ENCODE data around the gene PHLDB1.
"Not testable (repeated sequence)": the region's sequence is repeated elsewhere in the genome, so short reads cannot be mapped to it uniquely, and the experiment has no call there.

Gene PHLDB1

DNA sequence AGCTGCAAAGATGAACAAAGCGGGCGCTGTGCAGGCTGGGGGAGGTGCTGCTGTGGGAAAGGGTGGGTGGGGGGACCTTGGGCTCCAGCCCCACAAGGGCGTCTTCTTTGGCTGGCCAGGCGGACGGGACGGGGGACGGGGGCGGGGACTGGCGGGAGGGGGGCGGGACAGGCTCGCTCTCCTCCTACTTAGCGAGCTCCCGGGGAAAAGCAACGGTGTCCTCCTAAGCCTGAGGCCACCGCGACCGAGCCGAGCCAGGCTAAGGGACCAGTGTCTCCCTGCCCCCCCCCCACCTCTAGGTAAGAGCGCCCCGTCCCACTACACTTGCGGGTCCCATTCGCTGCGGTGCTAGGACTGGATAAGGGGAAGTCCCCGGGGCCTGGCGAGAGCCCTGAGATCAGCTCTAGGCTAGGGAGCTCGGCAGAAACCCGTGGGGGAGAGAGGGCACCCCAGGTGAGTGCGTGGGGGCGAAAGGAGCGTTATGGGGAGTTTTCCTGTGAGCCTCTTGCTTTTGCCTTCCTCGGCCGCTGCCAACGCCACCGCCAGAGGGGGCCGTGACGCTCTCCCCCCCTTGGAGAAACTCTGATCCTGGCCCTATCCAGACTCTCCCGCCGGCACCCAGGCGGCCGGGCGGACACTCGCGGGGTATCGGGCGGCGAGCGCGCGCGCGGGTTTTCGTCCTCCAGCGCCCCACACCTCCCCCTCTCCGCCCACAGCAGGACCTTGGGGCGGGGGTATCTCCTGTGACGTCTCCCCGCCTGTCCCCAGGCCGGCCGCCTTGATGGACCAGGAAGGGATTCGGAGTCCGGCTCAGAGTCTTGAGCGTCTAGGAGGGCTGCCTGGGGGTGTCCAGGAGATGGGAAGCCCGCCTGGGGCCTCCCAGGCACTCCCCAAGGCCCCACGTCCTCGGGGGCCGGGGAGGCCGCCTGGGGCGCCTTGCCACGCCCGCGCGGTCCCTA lies at the start of gene PHLDB1:
Gene PHLDB1 (plus strand): TSS at position 215 of the 959 bp plus-strand sequence. CDS start 6,222 bp downstream, outside the sequence.
- DNase-seq (ENCODE audit: low spot score) = peak; percentile 68

DNA sequence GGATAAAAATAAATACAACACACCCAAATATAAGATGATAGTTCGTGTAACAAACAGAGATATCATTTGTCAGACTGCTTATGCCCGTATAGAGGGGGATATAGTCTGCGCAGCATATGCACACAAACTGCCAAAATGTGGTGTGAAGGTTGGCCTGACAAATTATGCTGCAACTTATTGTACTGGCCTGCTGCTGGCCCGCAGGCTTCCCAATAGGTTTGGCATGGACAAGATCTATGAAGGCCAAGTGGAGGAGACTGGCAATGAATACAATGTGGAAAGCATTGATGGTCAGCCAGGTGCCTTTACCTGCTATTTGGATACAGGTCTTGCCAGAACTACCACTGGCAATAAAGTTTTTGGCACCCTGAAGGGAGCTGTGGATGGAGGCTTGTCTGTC lies 46.6 kb upstream of the PHLDB1 start:
- DNase-seq (ENCODE audit: low spot score) = no peak

DNA sequence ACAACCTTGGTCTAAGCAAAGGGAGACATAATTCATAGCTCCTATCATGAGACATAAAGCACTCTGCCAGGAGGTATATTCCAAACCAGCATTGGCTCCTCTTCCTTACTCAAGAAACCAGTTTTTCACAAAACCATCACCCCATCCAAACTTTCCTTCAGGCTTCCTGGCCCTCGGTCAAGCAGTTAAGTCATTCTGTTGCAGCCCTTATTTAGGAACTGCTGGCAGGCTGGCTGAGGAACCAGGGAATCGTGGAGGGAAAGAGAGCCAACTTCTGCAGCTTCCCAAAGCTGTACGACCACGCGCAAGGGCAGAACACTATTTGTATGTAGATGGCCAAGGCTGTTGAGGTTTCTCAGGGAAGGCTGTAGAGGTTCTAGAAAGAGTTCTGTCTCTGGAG lies 42.4 kb upstream of the PHLDB1 start:
- peak; percentile 36 for DNase-seq (ENCODE audit: low spot score)

DNA sequence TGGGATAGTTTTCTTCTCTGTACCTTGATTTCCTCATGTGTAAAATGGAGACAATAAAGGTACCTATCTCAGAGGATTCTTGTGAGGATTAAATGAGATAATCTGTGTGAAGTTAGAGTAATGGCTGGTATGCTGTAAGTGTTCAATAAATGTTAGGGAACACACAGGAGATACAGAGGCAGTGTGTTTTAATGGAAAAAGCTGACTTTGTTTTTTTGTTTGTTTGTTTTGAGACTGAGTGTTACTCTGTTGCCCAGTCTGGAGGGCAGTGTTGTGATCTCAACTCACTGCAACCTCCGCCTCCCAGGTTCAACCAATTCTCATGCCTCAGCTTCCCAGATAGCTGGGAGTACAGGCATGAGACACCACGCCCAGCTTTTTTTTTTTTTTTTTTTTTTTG lies 37.7 kb upstream of the PHLDB1 start:
- no peak for DNase-seq (ENCODE audit: low spot score)

DNA sequence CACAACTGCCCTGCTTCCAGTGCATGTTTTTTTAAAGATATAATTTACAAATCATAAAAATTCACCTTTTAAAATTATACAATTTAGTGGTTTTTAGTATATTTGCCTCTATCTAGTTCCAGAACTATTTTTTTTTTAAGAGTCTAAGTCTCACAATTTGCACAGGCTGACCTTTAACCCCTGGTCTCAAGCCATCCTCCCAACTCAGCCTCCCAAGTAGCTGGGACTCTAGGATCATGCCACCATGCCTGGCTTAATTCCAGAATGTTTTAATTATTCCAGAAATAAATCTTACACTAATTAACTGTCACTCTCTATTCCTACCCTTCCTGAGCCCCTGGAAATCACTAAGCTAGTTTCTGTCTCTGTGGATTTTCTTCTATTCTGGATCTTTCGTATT lies 36.6 kb upstream of the PHLDB1 start:
- no peak for DNase-seq (ENCODE audit: low spot score)

DNA sequence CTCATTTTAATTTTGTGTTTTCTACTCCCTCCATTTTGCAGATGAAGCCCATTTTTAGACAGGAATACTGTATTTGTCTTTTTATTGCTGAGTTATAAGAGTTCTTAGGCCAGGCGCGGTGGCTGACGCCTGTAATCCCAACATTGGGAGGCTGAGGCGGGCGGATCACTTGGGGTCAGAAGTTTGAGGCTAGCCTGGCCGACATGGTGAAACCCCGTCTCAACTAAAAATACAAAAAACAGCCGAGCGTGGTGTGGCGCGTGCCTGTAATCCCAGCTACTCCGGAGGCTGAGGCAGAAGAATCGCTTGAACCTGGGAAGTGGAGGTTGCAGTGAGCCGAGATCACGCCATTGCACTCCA lies 35.7 kb upstream of the PHLDB1 start:
- DNase-seq (ENCODE audit: low spot score) = not testable (repeated sequence)

DNA sequence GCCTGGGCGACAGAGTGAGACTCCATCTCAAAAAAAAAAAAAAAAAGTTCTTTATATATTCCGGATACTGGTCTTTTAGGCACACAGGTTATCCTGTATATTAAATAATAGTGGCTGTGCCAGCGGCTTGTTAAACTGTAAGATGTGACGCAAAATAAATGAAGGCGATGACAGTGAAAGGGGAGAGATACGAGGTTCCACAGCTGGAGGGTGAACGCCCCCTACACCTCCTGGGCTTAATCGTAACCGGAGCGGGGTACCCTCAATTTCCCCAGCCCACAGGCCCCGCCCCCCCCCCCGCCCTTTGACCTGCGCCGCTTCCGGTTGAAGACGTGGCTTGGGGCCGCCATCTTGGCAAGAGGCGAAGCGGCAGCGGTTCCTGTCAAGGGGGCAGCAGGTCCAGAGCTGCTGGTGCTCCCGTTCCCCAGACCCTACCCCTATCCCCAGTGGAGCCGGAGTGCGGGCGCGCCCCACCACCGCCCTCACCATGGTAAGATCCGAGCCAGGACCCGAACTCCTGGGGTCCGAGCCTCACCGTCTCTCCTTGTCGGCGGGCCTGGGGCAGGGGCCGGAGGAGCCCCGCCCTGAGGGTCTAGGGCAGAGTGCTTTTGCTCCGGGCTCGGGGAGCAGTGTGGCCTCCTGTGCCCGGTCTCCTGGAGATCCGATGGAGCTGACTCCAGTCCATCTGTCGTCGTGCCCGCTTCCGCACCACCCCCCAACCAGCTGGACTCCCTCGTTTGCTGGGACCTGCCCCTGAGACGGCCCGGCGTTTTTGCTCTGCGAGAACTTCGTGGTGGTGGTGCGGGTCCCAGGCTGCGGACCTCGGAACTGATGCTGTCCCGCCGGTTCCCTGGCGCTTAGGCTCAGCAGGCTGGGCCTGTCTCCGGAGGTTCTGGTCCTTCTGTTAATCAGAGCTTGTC lies 35.1 kb upstream of the PHLDB1 start, which contains the start of gene ARCN1:
Gene ARCN1 (plus strand): TSS at position 349 of the 920 bp plus-strand sequence. CDS start 139 bp downstream, at position 488.
- DNase-seq (ENCODE audit: low spot score) = peak; percentile 88

DNA sequence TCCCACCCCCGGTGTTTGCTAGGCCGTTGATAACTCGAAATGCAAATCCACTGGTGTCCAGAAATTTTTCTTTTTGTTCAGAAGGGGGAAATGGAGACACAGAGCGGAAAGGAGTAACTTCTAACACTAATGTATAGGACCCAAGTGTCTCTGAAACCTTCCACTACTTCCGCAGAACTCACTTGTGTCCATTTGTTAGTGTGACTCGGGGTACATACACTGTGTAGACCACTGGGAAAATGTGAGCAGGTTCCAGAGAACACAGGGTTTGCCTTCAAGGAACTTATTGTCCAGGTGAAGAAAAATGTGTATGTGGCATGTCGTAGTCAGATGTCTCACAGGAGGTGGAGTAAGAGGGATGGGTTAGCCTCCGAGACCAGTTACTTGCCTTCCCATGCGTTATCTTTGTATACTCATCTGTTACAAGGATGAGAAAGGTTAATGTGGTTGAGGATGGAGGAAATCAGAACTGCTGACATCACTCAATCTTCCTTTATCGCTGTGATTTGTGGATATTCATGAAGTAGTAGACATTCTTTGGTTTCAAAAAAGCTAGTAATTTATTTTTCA lies 34.3 kb upstream of the PHLDB1 start:
- DNase-seq (ENCODE audit: low spot score) = peak; percentile 42

DNA sequence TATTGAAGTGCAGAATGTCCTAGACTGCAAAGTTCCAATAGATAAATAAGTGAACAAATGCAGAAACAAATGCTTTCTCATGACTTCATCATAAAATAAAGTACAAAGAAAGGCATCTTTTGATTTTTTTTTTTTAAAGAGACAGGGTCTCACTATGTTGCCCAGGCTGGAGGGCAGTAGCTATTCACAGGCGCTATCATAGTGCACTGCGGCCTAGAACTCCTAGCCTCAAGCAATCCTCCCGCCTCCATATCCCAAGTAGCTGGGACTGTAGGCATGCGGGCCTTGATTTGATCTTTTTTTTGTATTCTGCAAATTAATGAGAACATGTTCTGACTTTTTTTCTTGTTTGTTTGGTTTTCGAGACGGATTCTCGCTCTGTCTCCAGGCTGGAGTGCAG lies 32.8 kb upstream of the PHLDB1 start:
- no peak for DNase-seq (ENCODE audit: low spot score)

DNA sequence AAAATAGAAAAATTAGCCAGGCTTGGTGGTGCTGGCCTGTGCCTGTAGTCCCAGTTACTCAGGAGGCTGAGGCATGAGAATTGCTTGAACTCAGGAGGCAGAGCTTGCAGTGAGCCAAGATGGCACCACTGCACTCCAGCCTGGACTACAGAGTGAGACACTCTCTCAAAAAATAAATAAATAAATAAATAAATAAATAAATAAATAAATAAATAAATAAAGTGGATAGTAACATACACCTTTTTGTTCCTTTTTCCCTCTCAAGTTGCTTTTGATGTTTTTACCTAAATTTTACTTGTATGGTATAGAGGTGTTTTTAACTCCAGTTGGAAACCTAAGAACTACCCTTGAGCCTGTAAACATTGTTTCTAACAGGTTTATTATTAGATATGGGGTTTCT lies 29.4 kb upstream of the PHLDB1 start:
- DNase-seq (ENCODE audit: low spot score) = not testable (repeated sequence)

DNA sequence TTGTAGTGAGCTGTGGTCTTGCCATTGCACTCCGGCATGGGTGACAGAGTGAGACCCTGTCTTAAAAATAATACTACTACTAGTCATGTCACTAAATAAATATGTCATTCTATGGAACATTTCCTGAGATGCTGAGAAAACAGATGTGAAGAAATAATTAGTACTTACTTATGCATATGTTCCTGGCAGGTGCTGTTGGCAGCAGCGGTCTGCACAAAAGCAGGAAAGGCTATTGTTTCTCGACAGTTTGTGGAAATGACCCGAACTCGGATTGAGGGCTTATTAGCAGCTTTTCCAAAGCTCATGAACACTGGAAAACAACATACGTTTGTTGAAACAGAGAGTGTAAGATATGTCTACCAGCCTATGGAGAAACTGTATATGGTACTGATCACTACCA lies 26.4 kb upstream of the PHLDB1 start:
- DNase-seq (ENCODE audit: low spot score) = no peak

DNA sequence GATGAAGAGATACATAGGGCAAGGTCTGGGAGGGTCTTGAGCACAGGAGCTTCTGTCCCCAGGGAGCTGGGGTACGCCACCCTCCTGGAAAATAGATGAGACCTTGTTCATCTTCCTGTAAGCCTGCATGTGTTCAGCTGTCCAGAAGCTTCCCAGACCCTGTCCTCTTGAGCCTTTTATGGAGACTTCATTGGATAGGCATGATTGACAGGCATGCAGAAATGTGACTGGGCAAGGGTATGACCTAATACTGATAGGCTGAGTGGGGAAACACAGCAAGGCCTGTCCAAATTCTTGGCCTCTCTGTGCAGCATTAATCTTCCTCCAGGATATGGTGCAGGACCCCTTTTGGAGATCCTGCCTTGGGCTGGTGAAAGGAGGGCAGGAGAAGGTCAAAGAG lies 19.5 kb upstream of the PHLDB1 start:
- DNase-seq (ENCODE audit: low spot score) = no peak

DNA sequence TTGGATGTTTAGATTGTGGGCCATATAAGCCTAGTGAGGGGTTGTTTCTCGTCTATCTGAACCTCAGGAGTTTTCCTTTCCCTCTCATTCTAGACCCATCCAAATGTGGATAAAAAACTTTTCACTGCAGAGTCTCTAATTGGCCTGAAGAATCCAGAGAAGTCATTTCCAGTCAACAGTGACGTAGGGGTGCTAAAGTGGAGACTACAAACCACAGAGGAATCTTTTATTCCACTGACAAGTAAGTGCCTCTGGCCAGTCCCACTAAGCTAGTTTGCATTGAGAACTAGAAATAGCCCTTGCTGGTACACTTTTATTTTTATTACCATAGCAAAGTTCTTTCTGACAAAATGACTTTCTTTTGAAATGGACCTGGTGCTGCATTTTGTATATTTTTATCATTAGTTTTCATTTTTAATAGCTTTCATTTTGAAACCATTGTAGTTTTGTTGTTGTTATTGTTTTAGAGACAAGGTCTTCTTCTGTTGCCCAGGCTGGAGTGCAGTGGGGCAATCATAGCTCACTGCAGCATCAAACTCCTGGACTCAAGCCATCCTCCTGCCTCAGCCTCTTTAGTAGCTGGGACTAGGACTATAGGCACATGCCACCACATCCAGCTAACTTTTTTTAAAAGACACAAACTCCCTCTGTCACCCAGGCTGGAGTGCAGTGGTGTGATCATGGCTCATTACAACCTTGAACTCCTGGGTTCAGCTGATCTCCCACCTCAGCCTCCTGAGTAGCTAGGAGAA lies 14.6 kb upstream of the PHLDB1 start:
- DNase-seq (ENCODE audit: low spot score) = peak; percentile 68

DNA sequence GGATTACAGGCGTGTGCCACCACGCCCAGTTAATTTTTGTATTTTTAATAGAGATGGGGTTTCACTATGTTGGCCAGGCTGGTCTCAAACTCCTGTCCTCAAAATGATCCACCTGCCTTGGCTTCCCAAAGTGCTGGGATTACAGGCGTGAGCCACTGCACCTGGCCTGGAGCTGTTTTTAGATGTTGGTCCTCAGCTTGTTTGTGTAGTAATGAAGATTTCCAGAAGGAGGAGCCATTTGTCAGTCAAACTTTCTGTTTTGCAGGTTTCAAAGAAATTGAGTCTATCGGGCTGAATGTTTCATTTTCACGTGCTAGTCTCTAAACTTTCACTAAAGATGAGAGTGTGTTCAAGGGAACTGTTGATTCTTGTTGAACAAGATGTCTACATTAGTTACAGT lies 12.4 kb upstream of the PHLDB1 start:
- not testable (repeated sequence) for DNase-seq (ENCODE audit: low spot score)

DNA sequence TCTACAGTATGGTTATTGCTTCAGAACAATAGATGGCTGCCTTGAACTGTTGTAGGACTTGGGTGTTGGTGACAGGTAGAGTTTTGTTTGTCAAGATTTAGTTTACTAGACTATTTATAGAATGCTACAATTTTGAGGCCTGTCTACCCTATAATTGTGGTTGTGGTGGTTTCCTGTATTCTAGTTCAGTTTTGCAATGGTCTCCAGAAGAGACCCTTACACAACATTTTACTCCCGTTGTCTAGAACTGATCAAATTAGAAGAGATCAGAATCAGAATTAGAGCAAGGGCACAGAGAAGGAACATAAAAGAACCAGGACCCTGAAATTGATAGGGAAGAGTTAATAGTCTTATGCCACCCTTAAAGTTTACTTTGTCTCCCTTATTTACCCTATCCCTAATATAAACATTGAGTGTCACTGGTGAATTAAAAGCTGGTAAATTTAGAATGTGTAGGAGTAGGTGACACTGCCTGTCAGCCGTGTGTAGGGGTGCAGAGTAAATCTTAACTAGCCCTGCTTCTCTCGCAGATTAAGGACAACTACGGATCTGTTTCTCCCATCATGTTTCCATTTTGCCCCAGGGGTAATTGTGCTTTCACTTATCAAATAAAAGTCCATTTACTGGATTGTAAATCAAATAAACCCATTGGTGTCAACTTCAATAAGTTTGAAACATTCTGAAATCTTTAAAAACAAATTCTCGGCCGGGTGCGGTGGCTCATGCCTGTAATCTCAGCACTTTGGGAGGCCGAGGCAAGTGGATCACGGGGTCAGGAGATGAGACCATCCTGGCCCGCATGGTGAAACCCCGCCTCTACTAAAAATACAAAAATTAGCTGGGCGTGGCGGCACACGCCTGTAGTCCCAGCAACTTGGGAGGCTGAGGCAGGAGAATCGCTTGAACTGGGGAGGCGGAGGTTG lies 10.9 kb upstream of the PHLDB1 start:
- DNase-seq (ENCODE audit: low spot score) = no peak

DNA sequence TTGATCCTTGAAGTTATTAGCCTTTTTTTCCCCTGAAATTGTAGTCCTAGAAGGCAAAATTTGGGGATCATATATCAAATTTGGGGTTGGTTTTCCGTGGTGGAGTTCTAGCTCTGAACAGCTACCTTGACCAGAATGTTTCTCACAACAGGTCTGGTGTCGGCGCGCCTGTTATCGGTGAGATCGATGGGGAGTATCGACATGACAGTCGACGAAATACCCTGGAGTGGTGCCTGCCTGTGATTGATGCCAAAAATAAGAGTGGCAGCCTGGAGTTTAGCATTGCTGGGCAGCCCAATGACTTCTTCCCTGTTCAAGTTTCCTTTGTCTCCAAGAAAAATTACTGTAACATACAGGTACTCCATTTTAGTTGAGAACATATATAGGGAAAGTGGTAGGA lies 9.9 kb upstream of the PHLDB1 start:
- no peak for DNase-seq (ENCODE audit: low spot score)

DNA sequence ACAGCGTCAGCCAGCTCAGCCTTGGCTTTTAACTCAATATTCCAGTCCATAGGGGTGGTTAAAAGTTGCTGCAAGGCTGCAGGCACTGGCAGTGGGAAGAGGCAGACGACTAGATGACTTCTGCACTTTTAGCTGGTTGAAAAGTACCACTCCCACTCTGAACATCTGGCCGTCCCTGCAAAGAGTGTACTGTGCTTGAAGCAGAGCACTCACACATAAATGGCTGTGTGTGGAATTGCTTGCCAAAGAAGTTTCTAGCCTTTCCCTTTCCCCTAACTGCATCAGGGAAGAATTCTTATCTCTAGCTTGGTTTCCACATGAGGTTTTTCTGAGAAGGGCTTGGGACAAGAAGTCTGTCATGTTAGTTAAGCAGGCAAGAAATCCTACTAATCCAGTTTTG lies 5.1 kb upstream of the PHLDB1 start:
- no peak for DNase-seq (ENCODE audit: low spot score)

DNA sequence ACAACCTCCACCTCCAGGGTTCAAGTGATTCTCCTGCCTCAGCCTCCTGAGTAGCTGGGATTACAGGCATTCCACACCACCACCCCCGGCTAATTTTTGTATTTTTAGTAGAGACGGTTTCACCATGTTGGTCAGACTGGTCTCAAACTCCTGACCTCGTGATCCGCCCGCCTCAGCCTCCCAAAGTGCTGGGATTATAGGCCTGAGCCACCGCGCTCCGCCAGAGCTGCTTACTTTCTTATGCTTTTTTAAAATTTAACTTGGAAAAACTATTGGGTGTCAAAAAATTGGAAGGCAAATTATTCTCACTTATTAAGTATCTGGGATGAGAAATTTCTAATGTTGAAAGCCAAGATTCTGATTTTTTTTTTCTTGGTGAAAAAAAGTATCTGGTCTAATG lies 3.7 kb upstream of the PHLDB1 start:
- not testable (repeated sequence) for DNase-seq (ENCODE audit: low spot score)

DNA sequence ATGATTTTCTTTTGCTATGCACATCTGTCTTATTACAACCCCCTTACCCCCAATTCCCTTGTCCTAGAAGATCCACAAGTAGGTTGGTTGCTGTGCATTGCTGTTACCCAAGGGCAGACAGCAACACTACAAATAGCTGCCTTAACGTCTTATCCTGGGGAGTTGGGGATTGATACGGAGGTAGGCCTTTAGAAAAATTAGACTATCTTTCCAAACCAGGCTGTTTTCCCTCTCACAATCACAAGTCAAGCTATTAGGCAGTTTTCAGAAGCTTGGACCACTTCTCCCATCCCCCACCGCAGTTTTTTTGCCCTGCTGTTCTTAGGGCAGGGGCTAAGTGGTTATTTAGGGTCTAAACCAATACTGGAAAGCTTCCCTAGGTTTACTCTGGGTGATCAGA lies 2.8 kb upstream of the PHLDB1 start:
- DNase-seq (ENCODE audit: low spot score) = no peak

DNA sequence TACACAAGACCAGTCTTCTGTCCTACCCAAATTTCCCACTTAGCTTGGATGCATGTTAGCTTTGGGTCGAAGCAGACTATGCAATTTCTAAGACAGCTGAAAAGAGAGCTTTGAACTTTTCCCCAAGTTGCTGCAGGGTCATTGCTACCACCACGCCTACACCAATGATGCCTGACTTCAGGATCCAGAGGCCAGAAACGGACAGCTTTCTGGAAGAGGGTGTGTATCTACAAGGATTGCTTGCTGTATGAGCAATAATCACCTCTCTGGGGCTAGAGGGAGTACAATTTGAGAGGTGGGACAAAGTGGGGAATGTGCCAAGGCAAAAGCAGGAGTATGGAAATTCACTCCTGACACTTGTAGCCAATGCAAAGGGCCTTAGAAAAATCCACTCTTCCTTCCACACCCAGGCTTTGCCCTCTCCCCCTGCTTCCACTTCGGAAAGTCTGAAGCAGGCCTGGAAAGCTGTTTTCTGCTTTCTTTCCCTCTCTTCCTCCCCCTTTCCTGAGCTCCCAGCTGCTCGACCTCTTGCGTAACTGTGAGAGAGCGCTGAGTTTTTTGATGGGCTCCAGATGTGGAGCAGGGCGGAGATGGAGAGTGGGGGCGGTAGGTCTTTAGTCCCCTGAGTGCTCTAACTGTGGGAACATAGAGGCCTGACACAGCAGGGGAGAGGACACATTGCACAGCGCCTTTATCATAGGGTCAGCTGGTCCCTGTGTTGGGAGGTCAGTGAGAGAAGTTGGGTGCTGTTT lies 2.1 kb upstream of the PHLDB1 start:
- peak; percentile 79 for DNase-seq (ENCODE audit: low spot score)
